ENCODE data around the gene TRHDE.
A peak's percentile ranks its signal among the peaks of the same experiment; 100 is the strongest.

Gene TRHDE

GRCh38 chr12:72323881-72324280 lies 51.7 kb downstream of the TRHDE start:
- DNase-seq (ENCODE audit: low spot score) = no peak

- DNase-seq (ENCODE audit: low spot score) = no peak
These were observed 58.1 kb downstream of the TRHDE start for GRCh38 chr12:72330301-72330700.

GRCh38 chr12:72330784-72331183 lies 58.6 kb downstream of the TRHDE start:
- DNase-seq (ENCODE audit: low spot score) = no peak

GRCh38 chr12:72337382-72337781 lies 65.2 kb downstream of the TRHDE start:
- DNase-seq (ENCODE audit: low spot score) = no peak

GRCh38 chr12:72337946-72338345 lies 65.8 kb downstream of the TRHDE start:
- no peak for DNase-seq (ENCODE audit: low spot score)

GRCh38 chr12:72338437-72338836 lies 66.3 kb downstream of the TRHDE start:
- no peak for DNase-seq (ENCODE audit: low spot score)

GRCh38 chr12:72346363-72346944 lies 74.3 kb downstream of the TRHDE start:
- peak; percentile 66 for DNase-seq (ENCODE audit: low spot score)

GRCh38 chr12:72349491-72349890 lies 77.3 kb downstream of the TRHDE start:
- DNase-seq (ENCODE audit: low spot score) = no peak

GRCh38 chr12:72359416-72359815 lies 87.2 kb downstream of the TRHDE start:
- DNase-seq (ENCODE audit: low spot score) = no peak

- DNase-seq (ENCODE audit: low spot score) = no peak
These were observed 93.0 kb downstream of the TRHDE start for GRCh38 chr12:72365151-72365550.

GRCh38 chr12:72366255-72366654 lies 94.1 kb downstream of the TRHDE start:
- no peak for DNase-seq (ENCODE audit: low spot score)

GRCh38 chr12:72368298-72368697 lies 96.1 kb downstream of the TRHDE start:
- DNase-seq (ENCODE audit: low spot score) = no peak

GRCh38 chr12:72368719-72369422 lies 96.7 kb downstream of the TRHDE start:
- DNase-seq (ENCODE audit: low spot score) = no peak

GRCh38 chr12:72369423-72369959 lies 97.3 kb downstream of the TRHDE start:
- no peak for DNase-seq (ENCODE audit: low spot score)

GRCh38 chr12:72380441-72380840 lies 108.3 kb downstream of the TRHDE start:
- DNase-seq (ENCODE audit: low spot score) = no peak

- no peak for DNase-seq (ENCODE audit: low spot score)
These were observed 116.2 kb downstream of the TRHDE start for GRCh38 chr12:72388322-72388721.

- peak; percentile 31 for DNase-seq (ENCODE audit: low spot score)
These were observed 118.0 kb downstream of the TRHDE start for GRCh38 chr12:72390146-72390545.

- no peak for DNase-seq (ENCODE audit: low spot score)
These were observed 133.9 kb downstream of the TRHDE start for GRCh38 chr12:72406111-72406510.

GRCh38 chr12:72432037-72432604 lies 160.0 kb downstream of the TRHDE start:
- no peak for DNase-seq (ENCODE audit: low spot score)

- DNase-seq (ENCODE audit: low spot score) = no peak
These were observed 161.1 kb downstream of the TRHDE start for GRCh38 chr12:72433298-72433697.

GRCh38 chr12:72434999-72435398 lies 162.8 kb downstream of the TRHDE start:
- DNase-seq (ENCODE audit: low spot score) = no peak

- no peak for DNase-seq (ENCODE audit: low spot score)
These were observed 170.0 kb downstream of the TRHDE start for GRCh38 chr12:72442217-72442616.

GRCh38 chr12:72444125-72444524 lies 172.0 kb downstream of the TRHDE start:
- no peak for DNase-seq (ENCODE audit: low spot score)

Data from D341Med (cell line).